ENCODE measurements around the gene PDE8A. TPM values are rescaled to one million over a fixed set of nuclear protein-coding genes. Genes with fewer than 3 reads are reported as not detected.
A peak's percentile ranks its signal among the peaks of the same experiment; 100 is the strongest.

Gene PDE8A
- total and polyA plus RNA-seq, 2 of the 13 experiments (the other 11 are each of a cell fraction or from before 2014, with no cell fraction given): 26.3 to 48.5 TPM

DNA sequence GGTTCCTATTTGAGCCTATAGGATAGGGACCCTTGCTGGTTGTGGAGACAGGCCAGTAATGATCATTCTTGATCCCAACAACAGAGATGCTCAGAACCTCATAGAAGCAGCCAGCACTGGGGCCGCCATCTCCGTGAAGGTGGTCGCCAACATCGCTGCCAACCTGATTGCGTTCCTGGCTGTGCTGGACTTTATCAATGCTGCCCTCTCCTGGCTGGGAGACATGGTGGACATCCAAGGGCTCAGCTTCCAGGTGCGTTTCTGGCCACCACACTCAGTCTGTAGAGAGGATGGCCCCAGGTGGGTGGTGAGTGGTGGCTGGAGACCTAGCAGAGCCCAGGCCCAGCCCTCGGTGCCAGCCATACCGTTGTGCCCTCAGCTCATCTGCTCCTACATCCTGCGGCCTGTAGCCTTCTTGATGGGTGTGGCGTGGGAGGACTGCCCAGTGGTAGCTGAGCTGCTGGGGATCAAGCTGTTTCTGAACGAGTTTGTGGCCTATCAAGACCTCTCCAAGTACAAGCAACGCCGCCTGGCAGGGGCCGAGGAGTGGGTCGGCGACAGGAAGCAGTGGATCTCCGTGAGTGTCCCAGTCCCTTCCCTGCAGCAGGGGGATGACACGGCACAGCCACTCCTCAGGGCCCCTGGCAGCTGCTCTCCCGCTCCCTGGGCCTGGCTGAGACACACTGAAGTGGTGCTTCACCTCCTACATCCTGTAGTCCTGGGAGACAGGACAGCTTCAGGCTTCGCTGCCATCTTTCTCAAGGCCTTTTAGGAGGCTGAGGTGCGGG is 46.5 kb upstream of the PDE8A start (continued):
- TF ChIP-seq, protein P1, sequence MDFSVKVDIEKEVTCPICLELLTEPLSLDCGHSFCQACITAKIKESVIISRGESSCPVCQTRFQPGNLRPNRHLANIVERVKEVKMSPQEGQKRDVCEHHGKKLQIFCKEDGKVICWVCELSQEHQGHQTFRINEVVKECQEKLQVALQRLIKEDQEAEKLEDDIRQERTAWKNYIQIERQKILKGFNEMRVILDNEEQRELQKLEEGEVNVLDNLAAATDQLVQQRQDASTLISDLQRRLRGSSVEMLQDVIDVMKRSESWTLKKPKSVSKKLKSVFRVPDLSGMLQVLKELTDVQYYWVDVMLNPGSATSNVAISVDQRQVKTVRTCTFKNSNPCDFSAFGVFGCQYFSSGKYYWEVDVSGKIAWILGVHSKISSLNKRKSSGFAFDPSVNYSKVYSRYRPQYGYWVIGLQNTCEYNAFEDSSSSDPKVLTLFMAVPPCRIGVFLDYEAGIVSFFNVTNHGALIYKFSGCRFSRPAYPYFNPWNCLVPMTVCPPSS (IDR thresholded peaks at IDR 0.05): no peak
- TF ChIP-seq, protein P2, sequence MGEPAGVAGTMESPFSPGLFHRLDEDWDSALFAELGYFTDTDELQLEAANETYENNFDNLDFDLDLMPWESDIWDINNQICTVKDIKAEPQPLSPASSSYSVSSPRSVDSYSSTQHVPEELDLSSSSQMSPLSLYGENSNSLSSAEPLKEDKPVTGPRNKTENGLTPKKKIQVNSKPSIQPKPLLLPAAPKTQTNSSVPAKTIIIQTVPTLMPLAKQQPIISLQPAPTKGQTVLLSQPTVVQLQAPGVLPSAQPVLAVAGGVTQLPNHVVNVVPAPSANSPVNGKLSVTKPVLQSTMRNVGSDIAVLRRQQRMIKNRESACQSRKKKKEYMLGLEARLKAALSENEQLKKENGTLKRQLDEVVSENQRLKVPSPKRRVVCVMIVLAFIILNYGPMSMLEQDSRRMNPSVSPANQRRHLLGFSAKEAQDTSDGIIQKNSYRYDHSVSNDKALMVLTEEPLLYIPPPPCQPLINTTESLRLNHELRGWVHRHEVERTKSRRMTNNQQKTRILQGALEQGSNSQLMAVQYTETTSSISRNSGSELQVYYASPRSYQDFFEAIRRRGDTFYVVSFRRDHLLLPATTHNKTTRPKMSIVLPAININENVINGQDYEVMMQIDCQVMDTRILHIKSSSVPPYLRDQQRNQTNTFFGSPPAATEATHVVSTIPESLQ (CRISPR knock-in tag; conservative IDR thresholded peaks at IDR 0.05): no peak
- TF ChIP-seq SALL1 (CRISPR knock-in tag; IDR thresholded peaks at IDR 0.05) (no peak), ZNF768 (CRISPR knock-in tag; IDR thresholded peaks at IDR 0.05) (peak; percentile 25; the same call in 1 of the 2 replicates), MTF1 (CRISPR knock-in tag; IDR thresholded peaks at IDR 0.05) (no peak), CHD4 (IDR thresholded peaks at IDR 0.05; ENCODE audit: borderline replicate concordance, low read length) (no peak), EZH2 (conservative IDR thresholded peaks at IDR 0.05; ENCODE audit: low read depth, low read length) (no peak), NKX3-1 (CRISPR knock-in tag; IDR thresholded peaks at IDR 0.05) (no peak), PPARG (CRISPR knock-in tag; conservative IDR thresholded peaks at IDR 0.05) (no peak), FOXC1 (CRISPR knock-in tag; IDR thresholded peaks at IDR 0.05; ENCODE audit: borderline replicate concordance) (no peak), SMAD9 (CRISPR knock-in tag; IDR thresholded peaks at IDR 0.05) (no peak), SMC3 (IDR thresholded peaks at IDR 0.05; ENCODE audit: low read length) (peak; percentile 35; the same call in 1 of the 2 replicates), TMF1 (CRISPR knock-in tag; IDR thresholded peaks at IDR 0.05; ENCODE audit: low read depth) (no peak), ZNF569 (CRISPR knock-in tag; IDR thresholded peaks at IDR 0.05; ENCODE audit: borderline replicate concordance) (no peak), NR2F6 (IDR thresholded peaks at IDR 0.05) (no peak), NR2F6 (CRISPR knock-in tag; IDR thresholded peaks at IDR 0.05) (no peak), ZFP37 (CRISPR knock-in tag; IDR thresholded peaks at IDR 0.05; ENCODE audit: borderline replicate concordance) (no peak), HOXA3 (CRISPR knock-in tag; IDR thresholded peaks at IDR 0.05) (peak; percentile 24; the same call in 1 of the 2 replicates), GATAD2A (CRISPR knock-in tag; IDR thresholded peaks at IDR 0.05) (no peak), NR3C1 (CRISPR knock-in tag; IDR thresholded peaks at IDR 0.05) (no peak), SKI (IDR thresholded peaks at IDR 0.05; ENCODE audit: partially characterized antibody) (no peak), XRCC5 (optimal IDR thresholded peaks at IDR 0.05; ENCODE audit: low read length) (peak; percentile 36), DMAP1 (CRISPR knock-in tag; IDR thresholded peaks at IDR 0.05) (no peak), ZNF101 (CRISPR knock-in tag; IDR thresholded peaks at IDR 0.05; ENCODE audit: borderline replicate concordance, low read depth) (no peak), ZNF234 (CRISPR knock-in tag; conservative IDR thresholded peaks at IDR 0.05) (no peak), ZNF775 (CRISPR knock-in tag; IDR thresholded peaks at IDR 0.05; ENCODE audit: borderline replicate concordance) (no peak), TCF7L2 (IDR thresholded peaks at IDR 0.05; ENCODE audit: low read depth, low read length) (no peak)
- TF ChIP-seq, protein P3, sequence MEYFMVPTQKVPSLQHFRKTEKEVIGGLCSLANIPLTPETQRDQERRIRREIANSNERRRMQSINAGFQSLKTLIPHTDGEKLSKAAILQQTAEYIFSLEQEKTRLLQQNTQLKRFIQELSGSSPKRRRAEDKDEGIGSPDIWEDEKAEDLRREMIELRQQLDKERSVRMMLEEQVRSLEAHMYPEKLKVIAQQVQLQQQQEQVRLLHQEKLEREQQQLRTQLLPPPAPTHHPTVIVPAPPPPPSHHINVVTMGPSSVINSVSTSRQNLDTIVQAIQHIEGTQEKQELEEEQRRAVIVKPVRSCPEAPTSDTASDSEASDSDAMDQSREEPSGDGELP (IDR thresholded peaks at IDR 0.05; ENCODE audit: borderline replicate concordance, low read depth): no peak
- TF ChIP-seq, protein P4, sequence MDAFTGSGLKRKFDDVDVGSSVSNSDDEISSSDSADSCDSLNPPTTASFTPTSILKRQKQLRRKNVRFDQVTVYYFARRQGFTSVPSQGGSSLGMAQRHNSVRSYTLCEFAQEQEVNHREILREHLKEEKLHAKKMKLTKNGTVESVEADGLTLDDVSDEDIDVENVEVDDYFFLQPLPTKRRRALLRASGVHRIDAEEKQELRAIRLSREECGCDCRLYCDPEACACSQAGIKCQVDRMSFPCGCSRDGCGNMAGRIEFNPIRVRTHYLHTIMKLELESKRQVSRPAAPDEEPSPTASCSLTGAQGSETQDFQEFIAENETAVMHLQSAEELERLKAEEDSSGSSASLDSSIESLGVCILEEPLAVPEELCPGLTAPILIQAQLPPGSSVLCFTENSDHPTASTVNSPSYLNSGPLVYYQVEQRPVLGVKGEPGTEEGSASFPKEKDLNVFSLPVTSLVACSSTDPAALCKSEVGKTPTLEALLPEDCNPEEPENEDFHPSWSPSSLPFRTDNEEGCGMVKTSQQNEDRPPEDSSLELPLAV (CRISPR knock-in tag; conservative IDR thresholded peaks at IDR 0.05; ENCODE audit: low read depth): no peak
